Measurements from ENCODE around the gene TMEM168. TPM values are rescaled to one million over a fixed set of nuclear protein-coding genes. Genes with fewer than 3 reads are reported as not detected.

TMEM168 gene
- total and polyA plus RNA-seq, 2 donors (not counting 3 experiments of a cell fraction or from before 2014, with no cell fraction given) = 23.4 to 24.4 TPM

DNA sequence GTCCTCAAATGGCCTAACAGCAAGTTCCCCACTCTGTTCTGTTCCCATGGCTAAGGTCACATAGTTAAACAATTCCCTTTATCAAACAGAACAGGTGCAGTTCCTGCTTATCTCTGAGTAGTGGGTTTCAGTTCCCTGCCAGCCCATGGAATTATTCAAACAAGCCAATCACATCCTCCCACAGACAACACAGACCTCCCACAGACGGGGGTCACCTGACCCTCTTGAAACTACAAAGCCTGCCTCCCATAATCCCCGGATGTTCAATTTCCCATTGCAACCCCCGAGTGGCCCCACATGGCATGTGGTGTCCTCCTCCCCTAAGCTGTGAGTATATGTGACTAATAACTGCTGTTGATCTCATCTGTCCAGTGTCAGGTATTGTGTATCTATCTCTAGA is 64.1 kb downstream of the TMEM168 start:
- Histone ChIP-seq H3K9me3 (replicated peaks; ENCODE audit: control insufficient read depth, insufficient read depth, low read length) (no peaks in the 10 kb centered on the region), H3K9ac (replicated peaks; ENCODE audit: extremely low read depth, insufficient read depth, low read length) (no peak overlapping the region), H3K4me1 (ENCODE audit: control insufficient read depth, extremely low read depth, insufficient read depth, low read length) (no peaks in the 10 kb centered on the region), H3K4me2 (ENCODE audit: insufficient read depth, low read length) (no peak overlapping the region), H3K9me1 (replicated peaks; ENCODE audit: control insufficient read depth, extremely low read depth, insufficient read depth, low read length) (no peaks in the 10 kb centered on the region), H3K36me3 (ENCODE audit: control insufficient read depth in 2 of 2, extremely low read depth in 1 of 2, insufficient read depth in 2 of 2, low read length in 2 of 2) (no peaks in the 10 kb centered on the region), H4K20me1 (replicated peaks; ENCODE audit: control insufficient read depth, extremely low read depth, insufficient read depth, low read length) (no peaks in the 10 kb centered on the region), H3K27ac (ENCODE audit: insufficient read depth, low read depth, low read length) (no peak overlapping the region), H3K4me3 (replicated peaks in 1 of 3; ENCODE audit: insufficient read depth in 1 of 3, low read depth in 1 of 3, low read length in 3 of 3) (no peak overlapping the region), H3K27me3 (ENCODE audit: control insufficient read depth in 2 of 2, insufficient read depth in 2 of 2, low read length in 2 of 2) (no peaks in the 10 kb centered on the region), H3K79me2 (ENCODE audit: control insufficient read depth, insufficient read depth, low read length) (no peaks in the 10 kb centered on the region), H2AFZ (ENCODE audit: low read depth, low read length) (no peak overlapping the region)
- dilution Hi-C loops (cut with MboI; ENCODE audit: extremely low pct_ligation_motif_present, low sequenced_read_pairs) = no loop called here
- DNase-seq (ENCODE audit: low read depth, low spot score) = no peak
- no TSS peak for BruUV-seq (replicated peaks)
- intact Hi-C loops (cut with micrococcal nuclease) = no loop called here
- ChIA-PET POLR2A (no interaction called here), CTCF (no interaction called here)
- no peak for FAIRE-seq
- TF ChIP-seq, protein P1, sequence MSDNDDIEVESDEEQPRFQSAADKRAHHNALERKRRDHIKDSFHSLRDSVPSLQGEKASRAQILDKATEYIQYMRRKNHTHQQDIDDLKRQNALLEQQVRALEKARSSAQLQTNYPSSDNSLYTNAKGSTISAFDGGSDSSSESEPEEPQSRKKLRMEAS (IDR thresholded peaks at IDR 0.05; ENCODE audit: insufficient read depth, insufficient read length) = no peak
- TF ChIP-seq EZH2 (IDR thresholded peaks at IDR 0.05; ENCODE audit: borderline replicate concordance, low read depth, low read length, severe bottlenecking) (no peak), POLR2AphosphoS5 (IDR thresholded peaks at IDR 0.05; ENCODE audit: insufficient read depth, low read depth, low read length) (no peak), MYC (IDR thresholded peaks at IDR 0.05; ENCODE audit: low read depth, low read length) (no peak), JUN (IDR thresholded peaks at IDR 0.05; ENCODE audit: borderline replicate concordance, insufficient read depth, insufficient read length, low read depth) (no peak), GATA2 (IDR thresholded peaks at IDR 0.05; ENCODE audit: insufficient read depth, insufficient read length, low read depth, low read length) (no peak), POLR2A (IDR thresholded peaks at IDR 0.05; ENCODE audit: low read depth, low read length) (no peak), FOS (IDR thresholded peaks at IDR 0.05; ENCODE audit: borderline replicate concordance, insufficient read depth, low read length) (no peak)
- TF ChIP-seq, protein P2, sequence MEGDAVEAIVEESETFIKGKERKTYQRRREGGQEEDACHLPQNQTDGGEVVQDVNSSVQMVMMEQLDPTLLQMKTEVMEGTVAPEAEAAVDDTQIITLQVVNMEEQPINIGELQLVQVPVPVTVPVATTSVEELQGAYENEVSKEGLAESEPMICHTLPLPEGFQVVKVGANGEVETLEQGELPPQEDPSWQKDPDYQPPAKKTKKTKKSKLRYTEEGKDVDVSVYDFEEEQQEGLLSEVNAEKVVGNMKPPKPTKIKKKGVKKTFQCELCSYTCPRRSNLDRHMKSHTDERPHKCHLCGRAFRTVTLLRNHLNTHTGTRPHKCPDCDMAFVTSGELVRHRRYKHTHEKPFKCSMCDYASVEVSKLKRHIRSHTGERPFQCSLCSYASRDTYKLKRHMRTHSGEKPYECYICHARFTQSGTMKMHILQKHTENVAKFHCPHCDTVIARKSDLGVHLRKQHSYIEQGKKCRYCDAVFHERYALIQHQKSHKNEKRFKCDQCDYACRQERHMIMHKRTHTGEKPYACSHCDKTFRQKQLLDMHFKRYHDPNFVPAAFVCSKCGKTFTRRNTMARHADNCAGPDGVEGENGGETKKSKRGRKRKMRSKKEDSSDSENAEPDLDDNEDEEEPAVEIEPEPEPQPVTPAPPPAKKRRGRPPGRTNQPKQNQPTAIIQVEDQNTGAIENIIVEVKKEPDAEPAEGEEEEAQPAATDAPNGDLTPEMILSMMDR (IDR thresholded peaks at IDR 0.05; ENCODE audit: extremely low read depth in 1 of 2, insufficient read depth in 1 of 2, low read depth in 1 of 2, low read length in 2 of 2) = no peak

Measured in endothelial cell of umbilical vein (primary cell).